CD14-positive monocyte (primary cell): ENCODE data around the gene GMPPA. TPM values are rescaled to one million over a fixed set of nuclear protein-coding genes. Genes with fewer than 3 reads are reported as not detected.
A peak's percentile ranks its signal among the peaks of the same experiment; 100 is the strongest.

Experiments used
- DNase-seq, 3 donors: peaks; one replicate each; pipeline ENCODE4 v3.0.0-alpha.2; 2011 to 2022
- H2AFZ ChIP-seq: 2 replicates; pipeline ENCODE4 v1.6.0; 2012; ENCODE audit warnings: mild to moderate bottlenecking, low read depth, low read length, inconsistent platforms; ENCODE audit not compliant: insufficient read depth, poor library complexity, severe bottlenecking
- H3K27ac ChIP-seq, 2 donors: 1 replicate in 1 of 2; 2 replicates in 1 of 2; pipeline ENCODE4 v1.5.1; 2012 to 2013; ENCODE audit warnings: low read length in 2 of 2, control low read depth in 1 of 2, inconsistent platforms in 1 of 2, low read depth in 1 of 2, mild to moderate bottlenecking in 1 of 2
- H3K27me3 ChIP-seq, 2 donors: one replicate each; pipeline versions ENCODE4 v1.6.0 to v1.6.1; 2011 to 2013; ENCODE audit warnings: low read length in 2 of 2; ENCODE audit not compliant: control insufficient read depth in 2 of 2, insufficient read depth in 2 of 2
- H3K36me3 ChIP-seq, 2 donors: replicated peaks in 1 of 2; 1 replicate in 1 of 2; 2 replicates in 1 of 2; pipeline versions ENCODE4 v1.5.1 to v1.6.1; 2012 to 2013; ENCODE audit warnings: low read length in 2 of 2, control low read depth in 1 of 2, inconsistent platforms in 1 of 2, mild to moderate bottlenecking in 1 of 2; ENCODE audit not compliant: insufficient read depth in 2 of 2, control insufficient read depth in 1 of 2
- H3K4me1 ChIP-seq, 2 donors: 1 replicate in 1 of 2; 2 replicates in 1 of 2; pipeline versions ENCODE4 v1.5.1 to v1.6.1; 2012 to 2013; ENCODE audit warnings: low read length in 2 of 2, control low read depth in 1 of 2, inconsistent platforms in 1 of 2, mild to moderate bottlenecking in 1 of 2, moderate library complexity in 1 of 2; ENCODE audit not compliant: insufficient read depth in 2 of 2, control insufficient read depth in 1 of 2
- H3K4me2 ChIP-seq: replicated peaks from 2 replicates; pipeline ENCODE3; 2012; ENCODE audit warnings: low read length, moderate library complexity, mild to moderate bottlenecking; ENCODE audit not compliant: poor library complexity, severe bottlenecking; ENCODE audit errors: extremely low read depth
- H3K4me3 ChIP-seq, 3 experiments: fragments of 200-600 bp in 1 of 3; sonication (generic) in 1 of 3; replicated peaks in 1 of 3; 1 replicate in 2 of 3; 2 replicates in 1 of 3; pipeline ENCODE4 v1.5.1; 2011 to 2013; ENCODE audit warnings: low read length in 3 of 3, mild to moderate bottlenecking in 3 of 3, control low read depth in 2 of 3, low read depth in 2 of 3, inconsistent platforms in 1 of 3, moderate library complexity in 1 of 3
- H3K79me2 ChIP-seq: 2 replicates; pipeline ENCODE4 v1.6.0; 2012; ENCODE audit warnings: mild to moderate bottlenecking, control low read depth, inconsistent platforms, low read length, moderate library complexity; ENCODE audit not compliant: insufficient read depth
- H3K9ac ChIP-seq: 2 replicates; pipeline ENCODE4 v1.6.0; 2017; ENCODE audit warnings: low read length, mild to moderate bottlenecking; ENCODE audit not compliant: insufficient read depth, poor library complexity, severe bottlenecking
- H3K9me3 ChIP-seq, 2 donors: replicated peaks in 1 of 2; 1 replicate in 1 of 2; 2 replicates in 1 of 2; pipeline versions ENCODE4 v1.5.1 to v1.6.1; 2012 to 2013; ENCODE audit warnings: low read length in 2 of 2, control low read depth in 1 of 2; ENCODE audit not compliant: control insufficient read depth in 1 of 2, insufficient read depth in 1 of 2
- H4K20me1 ChIP-seq: 2 replicates; pipeline ENCODE4 v1.6.0; 2012; ENCODE audit warnings: mild to moderate bottlenecking, low read length, control low read depth, moderate library complexity; ENCODE audit not compliant: insufficient read depth
- H3K27ac Mint-ChIP-seq, 7 donors: one replicate each; pipeline ENCODE4 v1.8.0; 2020; ENCODE audit warnings: mild to moderate bottlenecking in 7 of 7, mixed read lengths in 7 of 7, moderate library complexity in 6 of 7, inconsistent platforms in 2 of 7
- H3K27me3 Mint-ChIP-seq, 3 donors: one replicate each; pipeline ENCODE4 v1.8.0; 2021 to 2022; ENCODE audit warnings: low read depth in 3 of 3, mild to moderate bottlenecking in 3 of 3, mixed read lengths in 3 of 3, moderate library complexity in 3 of 3, inconsistent platforms in 1 of 3
- H3K36me3 Mint-ChIP-seq, 2 donors: one replicate each; pipeline ENCODE4 v1.8.0; 2020; ENCODE audit warnings: mixed read lengths in 2 of 2, inconsistent platforms in 1 of 2, mild to moderate bottlenecking in 1 of 2
- H3K4me1 Mint-ChIP-seq: one replicate; pipeline ENCODE4 v1.8.0; 2020; ENCODE audit warnings: mild to moderate bottlenecking, mixed read lengths
- H3K4me3 Mint-ChIP-seq, 2 donors: one replicate each; pipeline ENCODE4 v1.8.0; 2020; ENCODE audit warnings: mild to moderate bottlenecking in 2 of 2, mixed read lengths in 2 of 2, moderate library complexity in 1 of 2
- H3K9me3 Mint-ChIP-seq, 7 donors: one replicate each; pipeline ENCODE4 v1.8.0; 2020 to 2022; ENCODE audit warnings: mixed read lengths in 7 of 7, mild to moderate bottlenecking in 6 of 7, moderate library complexity in 6 of 7, inconsistent platforms in 2 of 7
- CTCF ChIP-seq: fragments of 200-600 bp; IDR thresholded peaks from one replicate; pipeline ENCODE4 v1.8.0; 2022; ENCODE audit warnings: antibody characterized with exemption, mild to moderate bottlenecking
- WGBS: methylation state at CpG from one replicate; pipeline ENCODE4 v1.1.5; 2013; ENCODE audit warnings: missing lambda C conversion rate; ENCODE audit not compliant: insufficient coverage; 5-methylcytosine and 5-hydroxymethylcytosine counted together
- intact Hi-C, 2 donors: fragments of 100-400 bp; cut with micrococcal nuclease; formaldehyde crosslinking; loops; one replicate each; pipeline versions ENCODE4 v1.15.0 to v1.15.1; 2023
- polyA plus RNA-seq, 3 donors: library from polyadenylated mRNA; depleted of rRNA in 1 of 3; unstranded in 2 of 3; stranded (reverse) in 1 of 3; fragments of 300-500 nt in 2 of 3; fragments of >200 nt in 1 of 3; fragmentation: Illumina TruSeq in 2 of 3; gene quantifications; 1 replicate in 2 of 3; 2 replicates in 1 of 3; pipeline ENCODE4 v1.2.3, GENCODE V29; 2012 to 2021

Gene GMPPA
- polyA plus RNA-seq, 3 donors: 35.5 to 71.2 (median 35.9) TPM

- intact Hi-C loops: loop anchor here (2.0 to 5.0 kb wide), 4 partner anchors 39 to 154 kb away; partner anchors contain the start of gene DNPEP (in 1 of the 2)
- Histone ChIP-seq H3K9ac (no peak overlapping the region), H3K36me3 (no peaks in the 10 kb centered on the region), H3K79me2 (no peaks in the 10 kb centered on the region), H4K20me1 (no peaks in the 10 kb centered on the region), H3K27me3 (peaks cover 24 to 51% of the 10 kb centered on the region in 2 donors), H3K4me3 (peak overlapping the region in 2 of 3 experiments; percentile 22 to 66), H2AFZ (peak overlapping the region; percentile 39), H3K4me1 (peaks cover 21 to 27% of the 10 kb centered on the region in 2 donors), H3K9me3 (no peaks in the 10 kb centered on the region), H3K27ac (no peak overlapping the region), H3K4me2 (peak overlapping the region; percentile 77)
- no peak overlapping the region for H3K27ac Mint-ChIP-seq
- peaks cover 0 to 6% of the 10 kb centered on the region in 2 donors for H3K36me3 Mint-ChIP-seq
- DNase-seq: peak; percentile 49 to 69 (median 58)
- peak overlapping the region; percentile 51 to 63 for H3K4me3 Mint-ChIP-seq
- peaks cover 9% of the 10 kb centered on the region for H3K4me1 Mint-ChIP-seq
- WGBS: under 1% methylated on average over 47 of the region's 48 CpGs
- TF ChIP-seq CTCF: peak; percentile 100
- peaks cover 0 to 16% (median 2%) of the 10 kb centered on the region in 7 donors for H3K9me3 Mint-ChIP-seq
- H3K27me3 Mint-ChIP-seq: peaks cover 34 to 58% (median 37%) of the 10 kb centered on the region in 3 donors
These were observed 43.0 kb downstream of the GMPPA start for GRCh38 chr2:219541611-219542180.

GRCh38 chr2:219542931-219543595, 44.4 kb downstream of the GMPPA start:
- H3K4me1 Mint-ChIP-seq: peaks cover 9% of the 10 kb centered on the region
- peak overlapping the region; percentile 90 for H3K4me2 ChIP-seq
- peaks cover 0 to 16% (median 2%) of the 10 kb centered on the region in 7 donors for H3K9me3 Mint-ChIP-seq
- peaks cover 0 to 6% of the 10 kb centered on the region in 2 donors for H3K36me3 Mint-ChIP-seq
- peak overlapping the region in 2 of 3 experiments; percentile 32 to 76 for H3K4me3 ChIP-seq
- under 1% methylated on average over 66 of the region's 66 CpGs for WGBS
- H3K4me3 Mint-ChIP-seq: peak overlapping the region; percentile 59 to 77
- peaks cover 34 to 61% (median 39%) of the 10 kb centered on the region in 3 donors for H3K27me3 Mint-ChIP-seq
- H3K9ac ChIP-seq: peak overlapping the region; percentile 27
- H3K27ac ChIP-seq: no peak overlapping the region
- intact Hi-C loops: loop anchor here (2.0 to 5.0 kb wide), 4 partner anchors 41 to 156 kb away; partner anchors contain the start of gene DNPEP (in 1 of the 2)
- peak in 1 of 3 donors; percentile 17 for DNase-seq
- no peaks in the 10 kb centered on the region for H3K36me3 ChIP-seq
- no peaks in the 10 kb centered on the region for H4K20me1 ChIP-seq
- H2AFZ ChIP-seq: peak overlapping the region; percentile 76
- peaks cover 21 to 27% of the 10 kb centered on the region in 2 donors for H3K4me1 ChIP-seq
- H3K79me2 ChIP-seq: no peaks in the 10 kb centered on the region
- H3K9me3 ChIP-seq: no peaks in the 10 kb centered on the region
- peaks cover 24 to 51% of the 10 kb centered on the region in 2 donors for H3K27me3 ChIP-seq
- peak overlapping the region in 3 of 7 donors; percentile 7 to 73 (median 52) for H3K27ac Mint-ChIP-seq
- TF ChIP-seq CTCF: no peak
